DLD1 (cell line): Measurements from ENCODE around the gene CCDC116.
"Not testable (repeated sequence)": the region's sequence is repeated elsewhere in the genome, so short reads cannot be mapped to it uniquely, and the experiment has no call there.

Source experiments
- in situ Hi-C: cut with HindIII; loops from 2 replicates; pipeline ENCODE4 v1.10.0; 2017; ENCODE audit warnings: low sequenced_read_pairs

The CCDC116 gene

GRCh38 chr22:21606775-21607174, 25.8 kb upstream of the CCDC116 start:
- in situ Hi-C loops, result no loop called here

GRCh38 chr22:21609556-21610157, 22.9 kb upstream of the CCDC116 start:
- in situ Hi-C loops, result not testable (repeated sequence)

- in situ Hi-C loops, result no loop called here
Measured at GRCh38 chr22:21611210-21611977, 21.2 kb upstream of the CCDC116 start.

GRCh38 chr22:21612858-21613257, 19.7 kb upstream of the CCDC116 start:
- in situ Hi-C loops, result no loop called here

GRCh38 chr22:21613553-21614233, 18.9 kb upstream of the CCDC116 start:
- in situ Hi-C loops, result no loop called here

- in situ Hi-C loops, result no loop called here
Measured at GRCh38 chr22:21615731-21616130, 16.8 kb upstream of the CCDC116 start.

- in situ Hi-C loops, result not testable (repeated sequence)
Measured at GRCh38 chr22:21617337-21617736, 15.2 kb upstream of the CCDC116 start.

- in situ Hi-C loops, result no loop called here
Measured at GRCh38 chr22:21621025-21621424, 11.5 kb upstream of the CCDC116 start.

- in situ Hi-C loops, result no loop called here
Measured at GRCh38 chr22:21622011-21622918, 10.3 kb upstream of the CCDC116 start.

- in situ Hi-C loops, result no loop called here
Measured at GRCh38 chr22:21622919-21623647, 9.5 kb upstream of the CCDC116 start.

- in situ Hi-C loops, result no loop called here
Measured at GRCh38 chr22:21623648-21623970, 9.0 kb upstream of the CCDC116 start.

GRCh38 chr22:21624120-21624879, 8.3 kb upstream of the CCDC116 start:
- in situ Hi-C loops, result no loop called here

- in situ Hi-C loops, result no loop called here
Measured at GRCh38 chr22:21624880-21625791, 7.4 kb upstream of the CCDC116 start.

GRCh38 chr22:21626073-21626734, 6.4 kb upstream of the CCDC116 start:
- in situ Hi-C loops, result no loop called here

GRCh38 chr22:21626735-21627469, 5.7 kb upstream of the CCDC116 start:
- in situ Hi-C loops, result no loop called here

GRCh38 chr22:21628386-21629254, 3.9 kb upstream of the CCDC116 start:
- in situ Hi-C loops, result no loop called here
